Nasal cavity respiratory epithelium epithelial cell of viscerocranial mucosa (primary cell): ENCODE measurements around the gene TSC22D2. TPM values are rescaled to one million over a fixed set of nuclear protein-coding genes. Genes with fewer than 3 reads are reported as not detected.

Experiments
- total RNA-seq: library from RNA; depleted of rRNA; stranded (reverse); fragments of >200 nt; gene quantifications from 2 replicates; pipeline ENCODE4 v1.2.3, GENCODE V29; 2014

The TSC22D2 gene
- total RNA-seq, result 13.0 and 32.8 TPM in 2 replicates

DNA sequence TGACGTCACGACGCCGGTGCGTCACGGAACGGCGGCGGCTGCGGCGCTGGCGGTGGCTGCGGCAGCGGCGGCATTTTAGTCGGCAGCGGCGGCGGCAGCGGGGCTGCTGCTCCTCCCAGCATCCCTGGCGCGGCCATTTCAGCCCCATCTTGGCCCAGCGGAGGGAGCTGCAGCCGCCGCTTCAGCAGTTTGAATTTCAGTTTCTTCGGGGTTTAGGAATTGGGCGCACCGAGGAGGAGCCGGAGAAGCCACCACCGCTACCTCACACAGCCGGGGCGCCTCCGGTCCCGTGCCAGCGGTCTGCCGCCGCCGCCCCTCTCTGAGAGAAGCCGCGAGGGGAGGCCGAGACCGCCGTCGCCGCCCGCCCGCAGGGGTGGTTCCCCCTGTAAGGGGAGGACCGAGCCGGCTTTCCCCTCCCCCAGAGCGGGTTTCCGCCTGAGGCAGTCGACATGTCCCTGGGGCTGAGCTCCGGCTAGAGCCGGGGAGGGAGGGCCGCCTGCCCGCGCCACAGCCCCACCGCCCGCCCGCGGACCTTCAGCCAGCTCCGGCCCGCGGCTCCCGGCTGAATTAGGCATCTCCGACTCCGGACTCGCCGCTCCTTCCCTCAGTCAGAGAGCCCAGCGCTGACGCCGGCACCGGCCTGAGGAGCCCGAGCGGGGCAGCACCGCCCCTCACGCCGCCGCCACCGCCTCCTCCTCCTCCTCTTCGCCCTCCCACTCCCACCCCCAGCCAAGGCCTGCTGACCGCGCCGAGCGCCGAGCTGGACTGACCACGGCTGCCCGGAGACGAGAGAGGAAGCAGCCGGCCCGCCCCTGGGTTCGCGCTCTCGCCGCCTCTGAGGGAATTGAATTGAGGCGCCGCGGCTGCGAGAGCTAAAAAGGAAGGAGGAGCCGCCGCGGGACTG, at the start of gene TSC22D2:
Gene TSC22D2 (plus strand): TSS at position 78 of the 904 bp plus-strand sequence. CDS start 1,053 bp downstream, outside the sequence.

Other genes with a start within 250 kb of the TSC22D2 start
- 173 and 272 TPM in 2 replicates for gene SERP1, start 138.2 kb downstream of the TSC22D2 start, total RNA-seq
- gene EIF2A, start 138.5 kb downstream of the TSC22D2 start, total RNA-seq, result 164 and 259 TPM in 2 replicates
- gene SELENOT, start 195.0 kb downstream of the TSC22D2 start, total RNA-seq, result 120 and 162 TPM in 2 replicates